Stimulated activated CD4-positive, alpha-beta T cell treated with anti-CD3 and anti-CD28 coated beads, Interleukin-4, amount 100 ng/mL, for 24 hours (primary cell): Measurements from ENCODE around the gene PIK3CD.
"Not testable (repeated sequence)": the region's sequence is repeated elsewhere in the genome, so short reads cannot be mapped to it uniquely, and the experiment has no call there.

Experiments used
- DNase-seq: peaks from one replicate; pipeline ENCODE4 v3.0.0-alpha.2; 2020

Gene PIK3CD

DNA sequence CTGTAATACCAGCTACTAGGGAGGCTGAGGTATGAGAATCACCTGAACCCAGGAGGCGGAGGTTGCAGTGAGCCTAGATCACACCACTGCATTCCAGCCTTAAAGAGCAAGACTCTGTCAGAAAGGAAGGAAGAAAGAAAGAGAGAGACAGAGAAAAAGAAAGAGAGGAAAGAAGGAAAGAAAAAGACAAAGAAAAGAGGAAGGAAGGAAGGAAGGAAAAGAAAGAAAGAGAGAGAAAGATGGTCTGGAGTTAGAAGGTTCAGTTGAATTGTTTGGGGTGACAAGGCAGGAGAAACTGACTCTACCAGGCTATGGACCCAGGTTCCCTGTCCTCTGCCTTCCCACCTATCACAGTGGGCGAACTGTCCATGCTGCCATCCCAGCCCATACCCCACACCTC is 27.4 kb upstream of the PIK3CD start:
- no peak for DNase-seq

DNA sequence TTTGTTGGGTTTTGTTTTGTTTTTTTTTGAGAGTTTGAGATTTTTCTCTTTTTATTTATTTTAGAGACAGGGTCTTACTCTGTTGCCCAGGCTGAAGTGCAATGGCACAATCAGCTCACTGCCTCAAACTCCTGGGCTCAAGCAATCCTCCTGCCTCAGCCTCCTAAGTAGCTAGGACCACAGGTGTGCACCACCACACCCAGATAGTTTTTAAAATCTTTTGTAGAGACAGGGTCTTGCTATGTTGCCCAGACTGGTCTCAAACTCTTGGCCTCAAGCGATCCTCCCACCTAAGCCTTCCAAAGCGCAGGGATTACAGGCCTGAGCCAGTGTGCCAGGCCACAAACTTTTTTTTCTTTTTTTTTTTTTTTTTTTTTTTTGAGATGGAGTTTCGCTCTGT is 26.5 kb upstream of the PIK3CD start:
- not testable (repeated sequence) for DNase-seq

DNA sequence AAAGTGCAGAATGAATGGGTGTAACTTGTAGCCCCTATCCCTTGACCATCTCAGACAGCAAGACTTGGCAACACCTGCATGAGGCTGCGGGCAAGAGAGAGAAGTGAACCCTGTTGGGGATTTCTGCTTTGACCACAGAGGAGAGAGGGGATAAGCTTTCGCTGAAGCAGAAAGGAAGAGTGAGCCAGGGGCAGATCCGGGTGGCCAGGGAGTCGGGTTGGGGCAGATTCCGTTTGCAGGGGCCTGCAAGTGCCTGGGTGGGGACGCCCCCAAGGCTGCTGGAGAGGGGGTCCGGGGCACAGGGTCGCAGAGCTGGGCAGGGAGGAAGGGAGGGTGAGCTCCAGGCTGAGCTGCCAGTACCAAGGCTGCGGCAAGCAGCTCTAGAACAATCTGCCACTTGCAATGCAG is 25.3 kb upstream of the PIK3CD start:
- DNase-seq, result peak; percentile 19

DNA sequence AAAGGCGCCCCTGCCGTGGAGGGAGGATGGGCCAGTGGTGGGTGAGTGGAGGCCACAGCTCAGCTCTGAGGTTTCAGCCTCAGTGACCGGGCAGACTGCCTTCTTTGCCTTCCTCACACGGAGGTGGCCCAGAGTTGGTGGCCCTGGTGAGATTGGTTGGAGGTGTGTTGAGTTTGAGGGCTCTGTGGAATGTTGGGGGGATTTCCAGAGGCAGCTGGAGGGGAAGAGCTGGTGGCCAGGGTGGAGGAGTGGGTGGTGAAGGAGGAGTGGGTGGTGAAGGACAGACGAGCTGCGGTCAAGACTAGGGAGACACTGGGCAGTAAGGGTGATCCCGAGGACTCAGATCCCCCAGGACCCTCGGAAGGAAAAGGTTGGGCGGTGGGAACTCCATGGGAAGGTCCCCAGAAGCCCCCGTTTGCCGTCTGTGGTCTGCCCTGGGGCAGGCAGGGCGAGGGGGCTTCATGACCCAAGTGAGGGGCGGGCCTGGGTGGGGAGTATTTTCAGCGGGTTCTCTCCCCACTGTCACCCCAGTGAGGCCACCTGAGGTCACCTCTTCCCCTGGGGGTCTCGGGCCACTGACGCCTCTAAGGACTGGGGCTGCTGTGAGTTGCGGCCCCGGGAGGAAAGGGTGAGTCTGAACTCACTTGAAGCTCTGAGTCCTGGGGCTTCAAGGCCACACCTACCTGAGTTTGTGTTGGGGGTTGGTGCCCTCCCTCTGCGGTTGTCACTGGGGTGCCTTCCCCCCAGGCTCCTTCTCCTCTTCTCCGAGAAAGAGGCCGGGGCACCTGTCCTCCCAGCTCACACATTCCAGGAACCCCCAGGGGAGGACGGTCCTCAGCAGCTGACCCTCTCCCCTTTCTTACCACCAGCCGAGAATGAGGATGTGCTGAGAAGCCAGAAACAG is 22.7 kb upstream of the PIK3CD start:
- peak; percentile 62 for DNase-seq

DNA sequence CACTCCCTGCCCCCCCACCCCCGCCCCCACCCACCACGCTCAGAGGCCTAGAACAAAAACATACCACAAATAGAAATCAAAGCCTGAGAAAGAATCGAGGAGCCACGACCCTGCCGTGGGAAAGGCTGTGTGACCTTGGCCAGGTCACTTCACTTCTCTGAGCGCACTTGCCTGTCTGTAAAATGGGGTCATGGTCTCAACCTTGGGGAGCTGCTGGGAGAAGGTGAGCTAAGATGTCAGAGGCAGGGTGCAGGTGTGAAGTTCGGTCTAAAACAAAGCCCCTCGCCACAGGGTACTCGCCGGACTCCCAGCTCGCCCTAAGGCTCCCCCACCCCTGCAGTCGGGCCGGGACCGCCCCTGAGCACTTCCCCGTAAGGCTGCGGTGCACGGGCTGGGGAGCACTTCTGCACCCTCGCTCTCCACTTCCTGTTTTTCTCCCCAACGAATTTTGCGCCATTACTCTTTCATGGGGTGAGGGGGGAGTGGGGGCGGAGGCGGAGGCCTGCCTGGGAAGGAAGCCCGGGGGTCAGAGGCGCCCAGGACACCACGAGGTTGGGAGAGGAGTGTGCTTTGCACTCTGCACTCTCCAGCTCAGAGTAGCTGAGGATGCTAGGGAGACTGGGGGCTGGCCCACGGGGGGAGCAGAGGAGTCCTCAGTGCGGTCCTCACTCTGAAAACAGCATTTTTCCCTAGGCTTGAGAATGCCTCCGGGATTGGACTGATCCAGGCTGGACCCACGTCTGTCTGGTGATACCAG is 21.9 kb upstream of the PIK3CD start:
- DNase-seq, result peak; percentile 74

DNA sequence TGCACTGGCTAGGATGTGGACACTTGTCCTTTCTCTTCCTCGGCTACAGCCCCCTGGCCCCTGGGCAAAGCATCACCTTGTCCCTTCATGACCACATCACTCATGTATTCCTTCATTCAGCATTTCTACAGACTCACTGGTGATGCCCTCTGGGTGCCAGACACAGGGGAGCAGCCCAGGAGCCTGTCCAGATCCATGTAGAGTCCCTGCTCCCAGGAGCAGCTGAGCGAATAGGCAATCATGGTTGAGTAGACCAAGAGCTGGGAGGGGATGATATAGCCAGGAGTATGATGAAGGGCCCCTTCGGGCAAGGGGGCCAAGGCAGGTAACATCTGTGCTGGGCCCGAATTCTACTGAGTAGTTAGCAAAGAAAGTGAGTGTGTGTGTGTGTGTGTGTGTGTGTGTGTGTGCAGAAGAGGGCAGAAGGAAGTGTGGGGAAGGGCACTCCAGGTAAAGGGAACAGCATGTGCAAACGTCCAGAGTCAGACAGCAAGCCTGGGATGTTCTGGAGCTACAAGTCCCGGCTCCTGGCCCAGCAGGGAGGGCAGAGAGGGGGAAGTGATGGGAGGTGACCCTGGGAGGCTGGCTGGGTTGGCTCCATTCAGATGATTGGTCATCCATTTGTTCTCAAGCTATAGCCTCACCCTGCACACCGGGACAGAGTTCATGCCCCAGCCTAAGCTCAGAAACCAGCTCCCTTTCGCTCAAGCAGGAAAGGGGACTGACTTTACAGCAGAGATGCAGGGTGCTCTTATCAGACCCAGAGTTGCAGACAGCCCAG is 21.0 kb upstream of the PIK3CD start:
- peak; percentile 8 for DNase-seq

DNA sequence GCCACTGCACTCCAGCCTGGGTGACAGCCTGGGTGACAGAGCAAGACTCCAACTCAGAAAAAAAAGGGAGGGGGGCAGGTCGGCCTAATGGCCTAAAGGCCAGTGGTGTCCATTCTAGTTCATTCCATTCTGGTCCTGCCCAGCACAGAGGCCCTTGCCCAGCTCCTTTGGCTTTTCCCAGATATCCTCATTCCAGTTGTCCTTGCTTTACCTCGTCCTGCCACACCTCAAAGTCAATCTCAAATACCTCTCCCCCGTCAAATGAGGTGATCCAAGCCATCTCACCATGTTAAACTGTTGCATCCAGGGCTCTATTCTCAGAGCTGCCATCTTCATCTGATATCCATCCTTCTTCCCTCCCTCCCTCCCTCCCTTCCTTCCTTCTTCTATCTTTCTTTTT is 19.9 kb upstream of the PIK3CD start:
- DNase-seq, result no peak

DNA sequence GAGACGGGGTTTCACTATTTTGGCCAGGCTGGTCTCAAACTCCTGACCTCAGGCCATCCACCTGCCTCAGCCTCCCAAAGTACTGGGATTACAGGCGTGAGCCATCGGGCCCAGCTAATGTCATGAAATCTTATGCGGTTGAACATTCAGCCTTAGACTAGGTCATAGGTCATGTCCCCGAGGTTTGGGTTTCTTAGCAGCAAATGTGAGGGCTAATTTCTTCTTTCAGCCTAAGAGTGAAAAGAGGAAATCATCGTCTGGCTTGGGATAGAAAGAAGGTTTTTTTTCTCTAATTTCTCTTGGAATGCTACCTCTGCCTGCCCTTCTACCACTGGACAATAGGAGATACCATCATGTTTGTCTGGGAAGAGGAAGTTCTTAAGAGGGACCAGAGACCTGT is 18.0 kb upstream of the PIK3CD start:
- no peak for DNase-seq

DNA sequence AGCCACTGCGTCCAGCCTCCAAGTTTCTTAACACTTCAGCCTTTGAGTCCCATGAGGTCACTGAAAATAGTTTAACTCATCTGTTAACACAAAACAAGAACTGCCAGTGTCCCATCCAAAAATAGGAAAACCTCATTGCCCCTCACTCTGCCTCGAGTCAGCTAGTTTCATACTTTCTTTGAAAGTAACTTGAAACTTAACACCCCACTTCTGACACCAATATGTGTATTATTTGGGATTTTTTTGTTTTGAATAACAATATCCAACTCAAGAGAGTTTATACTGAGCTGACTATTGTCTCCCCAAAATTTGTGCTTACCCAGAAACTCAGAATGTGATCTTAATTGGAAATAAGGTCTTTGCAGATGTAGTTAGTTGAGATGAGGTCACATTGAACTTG is 16.9 kb upstream of the PIK3CD start:
- DNase-seq, result no peak

DNA sequence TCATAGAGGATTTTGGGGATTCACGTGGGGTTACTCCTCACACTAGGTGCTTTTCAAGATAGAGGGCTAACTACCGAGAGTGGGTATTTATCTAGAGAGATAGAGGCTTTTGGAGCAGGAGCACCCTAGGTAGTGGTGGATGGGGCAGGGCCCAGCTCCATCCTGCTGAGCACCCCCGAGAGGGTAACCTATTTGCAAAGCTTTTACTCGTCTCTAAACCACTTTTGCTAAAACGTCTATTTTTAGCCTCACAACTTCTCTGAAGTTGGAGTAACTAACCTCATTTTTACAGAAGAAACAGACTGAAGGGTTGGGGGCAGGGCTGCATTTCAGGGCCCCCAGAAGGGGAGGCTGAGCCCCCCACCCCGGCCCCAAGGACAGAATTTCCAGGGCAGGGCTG is 12.3 kb upstream of the PIK3CD start:
- DNase-seq, result no peak

DNA sequence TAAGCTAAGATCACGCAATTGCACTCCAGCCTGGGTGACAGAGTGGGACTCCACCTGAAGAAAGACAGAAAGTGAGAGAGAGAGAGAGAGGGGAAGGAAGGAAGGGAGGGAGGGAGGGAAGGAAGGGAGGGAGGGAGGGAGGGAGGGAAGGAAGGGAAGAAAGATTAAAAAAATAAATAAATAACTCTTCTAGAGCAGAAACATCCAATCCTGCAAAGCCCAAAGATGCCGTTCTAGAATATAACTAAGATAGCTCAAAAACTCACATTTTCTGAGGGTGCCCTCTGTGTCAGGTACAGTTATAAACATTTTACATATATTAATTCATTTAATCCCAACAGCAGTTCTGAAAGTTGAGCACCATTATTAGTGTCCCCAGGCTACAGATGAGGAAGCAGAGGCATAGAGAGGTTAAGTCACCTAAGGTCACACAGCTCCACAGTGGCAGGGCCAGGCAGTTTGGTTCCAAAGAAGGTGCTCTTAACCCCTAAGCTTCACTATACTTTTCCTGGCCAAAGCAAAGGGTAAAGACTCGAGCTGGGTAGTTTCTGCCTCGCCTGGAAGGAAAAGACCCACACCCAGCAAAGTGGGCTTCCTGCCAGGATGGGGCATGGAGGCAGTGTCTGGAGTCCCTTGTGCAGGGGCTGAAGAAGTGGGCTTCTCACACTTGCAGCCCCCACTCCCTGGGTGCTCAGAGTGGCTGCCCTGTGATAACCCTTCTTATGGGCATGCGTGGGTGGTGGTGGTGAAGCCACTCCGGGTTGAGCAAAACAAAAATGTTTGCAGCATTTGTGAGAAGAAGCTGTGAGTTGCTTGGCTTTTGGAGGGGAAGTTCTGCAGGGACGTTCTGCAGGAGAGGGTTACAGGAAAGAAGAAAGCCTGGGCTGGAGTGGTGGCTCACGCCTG is 7.9 kb upstream of the PIK3CD start:
- DNase-seq, result peak; percentile 30

DNA sequence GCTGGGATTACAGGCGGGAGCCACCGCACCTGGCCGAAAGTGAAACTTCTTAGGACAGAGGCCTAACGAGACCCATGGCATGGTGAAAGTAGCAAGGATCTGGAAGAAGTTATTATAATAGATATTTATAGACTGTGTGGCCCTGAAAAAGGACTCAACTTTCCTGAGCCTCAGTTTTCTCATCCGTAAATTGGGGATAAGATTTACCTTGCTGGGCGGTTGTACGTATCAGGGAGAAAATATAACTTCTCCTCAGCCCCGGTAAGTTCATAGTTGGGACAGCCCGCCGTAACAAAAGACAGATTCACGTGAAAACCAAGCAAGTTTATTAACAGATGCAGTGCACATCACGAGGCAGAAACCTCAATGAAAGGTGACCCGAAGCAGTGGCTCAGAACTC is 5.5 kb upstream of the PIK3CD start:
- DNase-seq, result no peak

DNA sequence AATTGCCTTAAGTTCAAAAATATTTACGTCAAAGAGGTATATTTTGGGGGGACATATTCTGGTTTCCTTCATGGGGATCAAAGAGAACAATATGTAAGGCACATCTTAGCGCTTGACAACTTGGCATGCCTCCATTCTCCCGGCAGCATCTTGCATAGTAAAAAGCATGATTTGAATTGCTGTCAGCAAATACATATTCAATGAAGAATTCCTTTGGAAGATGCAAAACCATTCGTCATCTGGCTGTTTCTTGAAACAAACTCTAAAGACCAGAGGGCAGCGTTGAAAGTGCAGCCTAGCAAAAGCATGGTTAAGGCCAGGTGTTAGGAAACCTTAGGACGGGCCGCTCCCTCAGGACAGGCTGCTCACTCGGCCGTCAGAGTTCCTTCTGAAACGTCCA is 3.4 kb upstream of the PIK3CD start:
- DNase-seq, result no peak

DNA sequence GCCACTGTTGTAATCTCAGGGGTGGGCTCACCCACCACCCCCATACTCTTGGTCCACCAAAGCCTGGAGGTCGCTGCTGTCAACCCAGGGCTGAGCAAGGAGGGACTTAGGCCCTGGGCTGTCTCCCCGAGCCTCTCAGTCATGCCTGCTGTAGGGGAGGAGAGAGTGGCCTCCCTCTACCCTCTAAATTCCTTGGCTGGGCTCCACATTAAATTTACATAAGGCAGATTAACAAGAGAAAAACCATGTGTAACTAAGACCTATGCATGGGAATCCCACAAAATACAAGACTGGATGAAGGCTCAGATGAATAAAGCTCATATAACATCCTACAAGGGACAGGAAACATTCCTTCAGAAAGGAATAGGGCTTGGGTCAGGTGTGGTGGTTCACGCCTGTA is 1.8 kb upstream of the PIK3CD start:
- DNase-seq, result no peak

DNA sequence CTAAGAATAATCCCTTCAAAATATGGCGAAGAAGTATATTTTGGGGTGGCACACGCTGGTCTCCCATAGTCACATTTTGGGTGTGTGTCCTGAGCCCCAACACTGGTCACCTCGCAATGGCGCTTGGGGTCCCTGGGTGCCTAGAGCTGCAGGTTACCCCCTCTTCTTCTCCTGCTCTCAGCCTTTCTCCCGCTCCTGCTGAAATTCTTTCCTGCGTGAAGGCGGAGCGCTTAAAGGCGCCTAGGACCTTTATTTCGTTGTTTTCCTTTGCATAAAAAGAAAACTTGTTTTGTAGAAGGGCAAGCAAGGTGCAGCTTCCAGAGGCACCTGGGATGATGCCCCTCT is 339 bp upstream of the PIK3CD start:
- no peak for DNase-seq

DNA sequence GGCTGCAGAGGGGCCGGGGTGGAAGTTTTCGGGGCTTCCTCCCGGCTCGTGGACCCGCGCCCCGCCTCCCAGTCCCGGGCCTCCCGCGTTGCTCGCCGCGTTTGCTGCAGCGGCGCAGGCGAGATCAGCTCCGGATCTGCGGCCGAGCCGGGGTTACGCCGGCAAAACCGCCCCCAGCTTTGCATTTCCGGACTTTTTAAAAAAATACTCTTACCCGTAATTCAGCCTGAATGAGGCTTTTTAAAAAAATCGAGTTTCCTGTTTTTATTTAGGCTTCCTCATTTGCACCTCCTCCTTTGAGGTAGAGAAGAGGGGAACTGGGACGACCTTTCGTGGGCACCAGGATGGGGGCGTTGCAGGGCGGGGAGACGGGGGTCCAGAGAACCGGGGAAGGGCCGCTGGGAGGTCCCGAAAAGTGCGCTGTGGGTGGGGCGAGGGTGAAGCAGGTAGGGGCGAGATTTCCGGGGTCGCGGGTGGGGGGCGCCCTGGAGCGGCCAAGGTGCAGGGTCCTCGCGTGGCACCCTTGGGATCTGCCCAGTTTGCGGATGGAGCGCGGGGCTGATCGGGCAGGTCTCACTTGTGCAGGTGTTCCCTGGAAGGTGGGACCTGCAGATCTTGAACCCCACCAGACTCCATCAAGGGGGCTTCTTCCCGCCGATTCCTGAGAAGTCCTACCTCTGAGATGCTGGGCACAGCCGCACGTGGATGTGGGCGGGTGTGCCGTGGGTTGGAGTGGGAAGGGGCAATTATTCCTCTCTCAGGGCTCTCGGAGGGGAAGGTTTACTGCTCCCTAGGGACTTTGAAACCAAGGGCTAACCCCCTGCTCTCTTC is 1.1 kb downstream of the PIK3CD start:
- peak; percentile 63 for DNase-seq

DNA sequence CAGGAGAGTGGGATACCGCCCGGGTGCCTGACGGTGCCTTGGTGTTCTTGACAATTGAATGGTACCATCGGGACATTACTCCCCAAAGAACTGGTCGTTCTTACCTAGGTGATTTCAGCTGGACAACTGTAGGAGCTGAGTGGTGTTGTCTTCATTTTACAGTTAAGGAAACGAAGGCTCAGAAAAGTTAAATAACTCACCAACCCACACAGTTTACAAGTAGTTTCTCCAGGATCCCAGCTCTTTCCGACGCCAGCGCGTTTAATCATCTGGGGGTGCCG is 1.6 kb downstream of the PIK3CD start:
- DNase-seq, result no peak

DNA sequence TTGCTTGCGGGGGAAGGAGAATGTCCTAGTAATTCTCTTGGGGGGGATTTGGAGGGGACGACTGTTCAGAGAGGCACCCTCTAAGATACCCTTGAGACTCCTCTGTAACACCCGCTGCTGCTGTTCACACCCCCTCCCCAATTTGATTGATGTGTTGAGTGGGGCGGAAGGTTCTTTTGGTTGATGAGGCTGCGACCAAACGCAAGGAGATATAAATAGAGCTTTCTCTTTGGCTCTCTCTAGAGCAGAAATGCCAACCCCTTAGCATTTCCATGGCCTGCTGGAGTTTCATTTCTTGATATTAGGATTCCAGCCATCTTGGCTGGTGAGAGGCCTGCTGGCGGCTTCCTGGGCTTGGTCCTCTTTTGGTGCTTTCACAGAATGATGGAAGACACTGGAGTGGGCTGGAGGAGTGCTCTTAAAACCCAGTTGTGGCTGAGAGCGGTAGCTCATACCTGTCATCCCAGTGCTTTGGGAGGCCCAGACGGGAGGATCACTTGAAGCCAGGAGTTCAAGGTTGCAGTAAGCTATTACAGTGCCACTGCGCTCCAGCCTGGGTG is 2.0 kb downstream of the PIK3CD start:
- DNase-seq, result peak; percentile 53

DNA sequence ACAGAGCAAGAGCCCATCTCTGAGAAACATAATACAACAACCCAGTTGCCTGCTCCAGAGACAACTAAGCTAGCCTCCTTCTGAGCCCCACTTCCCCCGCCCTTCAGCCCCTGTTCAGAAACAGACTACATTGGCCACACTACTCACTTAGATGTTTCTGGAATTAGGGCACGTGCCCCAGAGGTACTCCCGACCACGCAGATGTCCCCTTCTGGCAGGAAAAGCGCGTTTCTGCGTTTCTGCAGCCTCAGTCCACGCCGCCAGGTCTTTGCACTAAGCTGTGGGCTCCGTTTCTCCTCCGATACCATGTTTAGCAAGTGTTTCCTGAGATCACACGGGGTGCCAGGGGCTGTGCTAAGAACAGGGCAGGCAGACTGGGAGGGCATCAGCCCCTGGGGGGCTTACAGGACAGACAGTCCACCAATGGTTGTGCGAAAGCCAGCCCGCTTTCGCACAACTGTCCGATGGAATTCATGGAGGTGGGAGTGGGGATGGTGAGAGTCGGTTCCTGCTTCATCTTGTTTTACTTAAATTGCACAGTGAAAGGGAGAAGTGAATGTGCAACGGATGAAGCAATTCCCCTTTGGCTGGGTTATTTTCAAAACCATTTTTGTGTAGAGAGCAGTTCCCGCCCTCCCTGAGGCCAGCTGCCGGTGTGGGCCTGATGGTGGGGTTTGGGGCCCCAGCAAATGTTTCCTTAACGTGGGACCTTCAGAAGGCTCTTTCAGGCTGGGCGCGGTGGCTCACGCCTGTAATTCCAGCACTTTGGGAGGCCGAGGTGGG is 2.7 kb downstream of the PIK3CD start:
- DNase-seq, result peak; percentile 36
